NCI-H2196 (cell line): ENCODE data around the gene FAM229B.

Source experiments
- DNase-seq: peaks from one replicate; lab custom pipeline; 2025; ENCODE audit not compliant: unreplicated experiment; lab: John Stamatoyannopoulos, UW

Gene FAM229B

GRCh38 chr6:112141707-112142106 lies 54.3 kb downstream of the FAM229B start:
- DNase-seq = no peak

DNA sequence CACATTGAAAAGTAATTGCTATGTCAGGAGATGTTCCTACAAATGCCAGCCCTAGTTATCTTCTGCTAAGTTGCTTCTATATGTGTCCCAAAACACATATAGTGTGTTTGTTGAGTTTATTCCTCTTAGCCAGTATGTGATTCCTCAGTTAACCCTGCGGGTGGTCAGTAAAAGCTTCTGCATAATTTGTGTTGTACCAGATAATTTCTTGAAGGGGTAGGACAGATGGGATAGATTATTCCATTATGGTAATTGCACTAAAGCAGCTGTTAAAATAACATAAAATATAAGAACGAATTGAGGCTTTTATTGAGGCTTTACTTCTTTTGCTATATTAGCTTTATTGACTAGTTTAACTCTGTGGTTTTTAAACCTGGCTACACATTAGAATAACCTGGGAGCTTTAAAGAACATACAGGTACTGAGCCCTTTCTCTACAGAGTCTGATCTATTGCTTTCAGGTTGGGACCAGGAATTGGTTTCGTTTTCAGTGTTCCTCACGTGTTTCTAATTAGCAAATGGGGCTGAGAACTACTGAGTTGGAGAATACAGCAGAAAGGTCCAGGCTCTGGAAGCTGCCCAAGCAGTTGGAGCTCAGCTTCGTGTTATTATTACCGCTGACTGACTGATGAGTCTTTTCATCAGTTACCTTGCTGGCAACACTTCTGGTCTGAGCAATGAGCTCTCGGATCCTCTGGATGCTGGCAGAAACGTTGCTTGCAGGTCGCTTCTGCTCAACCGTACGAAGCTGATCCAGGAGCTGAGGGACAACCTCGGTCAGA lies 56.9 kb downstream of the FAM229B start:
- DNase-seq = no peak

- no peak for DNase-seq
Observed at GRCh38 chr6:112145080-112145573, 57.7 kb downstream of the FAM229B start.

GRCh38 chr6:112148103-112148502 lies 60.7 kb downstream of the FAM229B start:
- no peak for DNase-seq

DNA sequence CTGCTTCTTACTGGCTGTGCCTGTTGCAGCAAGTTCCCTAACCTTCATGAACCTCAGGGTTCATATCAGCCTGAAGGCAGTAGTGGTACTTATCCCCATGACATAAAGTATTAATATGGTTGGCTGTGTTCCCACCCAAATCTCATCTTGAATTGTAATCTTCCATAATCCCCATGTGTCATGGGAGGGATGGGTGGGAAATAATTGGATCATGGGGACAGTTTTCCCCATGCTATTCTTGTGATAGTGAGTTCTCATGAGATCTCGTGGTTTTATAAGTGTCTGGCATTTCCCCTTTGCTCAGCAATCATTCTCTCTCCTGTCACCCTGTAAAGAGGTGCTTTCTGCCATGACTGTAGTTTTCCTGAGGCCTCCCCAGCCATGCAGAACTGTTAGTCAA lies 61.8 kb downstream of the FAM229B start:
- no peak for DNase-seq

GRCh38 chr6:112149719-112150263 lies 62.4 kb downstream of the FAM229B start:
- no peak for DNase-seq

- no peak for DNase-seq
Observed at GRCh38 chr6:112150363-112150762, 63.0 kb downstream of the FAM229B start.
